Stimulated activated naive CD4-positive, alpha-beta T cell treated with Interleukin-2 at 50 U/mL for 16 hours (primary cell): ENCODE measurements around the gene SHISA7.

ENCODE experiments used
- DNase-seq: peaks from one replicate; lab custom pipeline; 2025; lab: John Stamatoyannopoulos, UW

SHISA7 gene

GRCh38 chr19:55482156-55482961, 39.3 kb upstream of the SHISA7 start:
- no peak for DNase-seq

- DNase-seq: no peak
These were observed 38.7 kb upstream of the SHISA7 start for GRCh38 chr19:55481794-55482155.

GRCh38 chr19:55481148-55481793, 38.2 kb upstream of the SHISA7 start:
- no peak for DNase-seq

- DNase-seq: no peak
These were observed 36.5 kb upstream of the SHISA7 start for GRCh38 chr19:55479451-55480230.

GRCh38 chr19:55479045-55479444, 35.9 kb upstream of the SHISA7 start:
- DNase-seq: no peak

GRCh38 chr19:55478364-55478763, 35.3 kb upstream of the SHISA7 start:
- DNase-seq: no peak

GRCh38 chr19:55477905-55478304, 34.8 kb upstream of the SHISA7 start:
- no peak for DNase-seq

- peak; percentile 98 for DNase-seq
These were observed 33.1 kb upstream of the SHISA7 start, which contains the start of gene ZNF628 for GRCh38 chr19:55476100-55476775. TSS of gene ZNF628 (plus strand) at chr19:55476617. CDS start at chr19:55479911, 3,294 bp downstream.

- DNase-seq: no peak
These were observed 31.5 kb upstream of the SHISA7 start for GRCh38 chr19:55474269-55475265.

GRCh38 chr19:55473225-55474012, 30.3 kb upstream of the SHISA7 start:
- no peak for DNase-seq

- DNase-seq: no peak
These were observed 29.4 kb upstream of the SHISA7 start for GRCh38 chr19:55472463-55472862.

- no peak for DNase-seq
These were observed 28.2 kb upstream of the SHISA7 start for GRCh38 chr19:55471266-55471665.

GRCh38 chr19:55468054-55468393, 24.9 kb upstream of the SHISA7 start:
- no peak for DNase-seq

- peak; percentile 55 for DNase-seq
These were observed 24.3 kb upstream of the SHISA7 start for GRCh38 chr19:55467236-55468053.

- no peak for DNase-seq
These were observed 23.1 kb upstream of the SHISA7 start for GRCh38 chr19:55466241-55466614.

GRCh38 chr19:55465460-55466240, 22.6 kb upstream of the SHISA7 start:
- DNase-seq: no peak

GRCh38 chr19:55464662-55465054, 21.6 kb upstream of the SHISA7 start, which contains the start of gene C19orf85:
TSS of gene C19orf85 (minus strand) at chr19:55464751. CDS start at chr19:55464554, 197 bp downstream.
- no peak for DNase-seq

- no peak for DNase-seq
These were observed 21.1 kb upstream of the SHISA7 start for GRCh38 chr19:55464039-55464661.
